ENCODE measurements around the gene NCKAP5. TPM values are rescaled to one million over a fixed set of nuclear protein-coding genes. Genes with fewer than 3 reads are reported as not detected.
A peak's percentile ranks its signal among the peaks of the same experiment; 100 is the strongest.

The NCKAP5 gene
- total and polyA plus RNA-seq, 11 donors = 0.51 to 10.5 (median 5.2) TPM

DNA sequence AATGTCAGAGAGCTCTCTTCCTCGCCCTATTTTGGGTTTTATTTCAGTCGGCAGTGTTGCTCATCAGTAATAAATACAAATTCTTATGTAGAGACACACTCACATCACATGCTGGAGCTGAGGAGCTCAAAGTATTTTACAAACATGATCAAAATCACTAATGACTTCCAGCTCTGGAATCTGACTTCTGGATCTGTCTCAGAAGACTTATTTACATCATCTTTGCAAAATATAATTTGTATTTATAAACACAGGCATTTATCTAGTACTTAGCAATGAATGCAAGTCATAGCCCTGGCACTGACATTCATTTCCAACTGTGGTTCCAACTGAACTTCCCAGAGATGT is 327.1 kb downstream of the NCKAP5 start:
- Histone ChIP-seq H3K36me3 (no peaks in the 10 kb centered on the region), H3K4me1 (peaks cover 0 to 16% (median 2%) of the 10 kb centered on the region in 12 donors), H3K27me3 (no peaks in the 10 kb centered on the region), H3K9me3 (no peaks in the 10 kb centered on the region), H3K4me3 (peak overlapping the region in 8 of 12 donors; percentile 8 to 35 (median 18)), H3K27ac (no peak overlapping the region)
- DNase-seq (no peak), ATAC-seq (no peak)
- TF ChIP-seq POLR2A (IDR thresholded peaks at IDR 0.05) = no peak
- TF ChIP-seq, protein P1, sequence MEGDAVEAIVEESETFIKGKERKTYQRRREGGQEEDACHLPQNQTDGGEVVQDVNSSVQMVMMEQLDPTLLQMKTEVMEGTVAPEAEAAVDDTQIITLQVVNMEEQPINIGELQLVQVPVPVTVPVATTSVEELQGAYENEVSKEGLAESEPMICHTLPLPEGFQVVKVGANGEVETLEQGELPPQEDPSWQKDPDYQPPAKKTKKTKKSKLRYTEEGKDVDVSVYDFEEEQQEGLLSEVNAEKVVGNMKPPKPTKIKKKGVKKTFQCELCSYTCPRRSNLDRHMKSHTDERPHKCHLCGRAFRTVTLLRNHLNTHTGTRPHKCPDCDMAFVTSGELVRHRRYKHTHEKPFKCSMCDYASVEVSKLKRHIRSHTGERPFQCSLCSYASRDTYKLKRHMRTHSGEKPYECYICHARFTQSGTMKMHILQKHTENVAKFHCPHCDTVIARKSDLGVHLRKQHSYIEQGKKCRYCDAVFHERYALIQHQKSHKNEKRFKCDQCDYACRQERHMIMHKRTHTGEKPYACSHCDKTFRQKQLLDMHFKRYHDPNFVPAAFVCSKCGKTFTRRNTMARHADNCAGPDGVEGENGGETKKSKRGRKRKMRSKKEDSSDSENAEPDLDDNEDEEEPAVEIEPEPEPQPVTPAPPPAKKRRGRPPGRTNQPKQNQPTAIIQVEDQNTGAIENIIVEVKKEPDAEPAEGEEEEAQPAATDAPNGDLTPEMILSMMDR (IDR thresholded peaks at IDR 0.05) = no peak
- WGBS, 4 donors = 33 to 63% (median 41%) methylated on average over 2 of the region's 2 CpGs
- intact Hi-C loops (cut with DNase I) = no loop called here

DNA sequence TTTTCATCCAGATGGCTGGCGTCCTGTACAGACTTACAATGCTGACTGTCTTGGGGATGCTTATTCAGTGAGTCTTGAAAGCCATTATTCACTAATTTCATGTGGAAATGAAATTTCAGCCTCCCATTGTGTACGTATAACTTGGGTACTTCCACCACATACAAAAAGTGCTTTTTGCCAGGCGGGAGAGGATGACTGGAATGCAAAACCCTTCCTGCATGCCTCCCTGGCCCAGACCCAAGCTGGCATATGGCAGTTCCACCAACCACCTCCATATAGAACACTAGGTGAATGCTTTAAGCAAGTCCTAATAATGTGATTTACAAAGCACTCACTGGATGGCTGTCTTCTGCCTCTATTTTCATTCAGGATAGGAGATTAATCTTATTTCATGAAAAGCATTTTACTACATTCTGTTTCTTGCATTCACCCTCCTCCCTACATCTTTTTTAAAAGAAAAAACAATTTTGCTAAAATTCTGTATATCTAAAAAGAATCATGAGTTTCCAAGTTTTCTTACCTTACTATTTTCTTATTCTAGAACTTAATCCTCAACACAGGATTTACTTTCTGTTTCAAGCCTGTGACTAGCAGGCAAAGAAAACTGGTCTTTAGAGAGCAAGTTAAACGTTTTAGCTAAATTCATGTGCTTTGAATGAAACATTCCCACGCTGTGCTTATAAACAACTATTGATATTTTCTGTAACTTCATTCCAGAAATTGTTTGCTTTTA is 327.6 kb downstream of the NCKAP5 start:
- TF ChIP-seq, protein P1 (IDR thresholded peaks at IDR 0.05) = no peak
- no peak for TF ChIP-seq POLR2A (IDR thresholded peaks at IDR 0.05)

DNA sequence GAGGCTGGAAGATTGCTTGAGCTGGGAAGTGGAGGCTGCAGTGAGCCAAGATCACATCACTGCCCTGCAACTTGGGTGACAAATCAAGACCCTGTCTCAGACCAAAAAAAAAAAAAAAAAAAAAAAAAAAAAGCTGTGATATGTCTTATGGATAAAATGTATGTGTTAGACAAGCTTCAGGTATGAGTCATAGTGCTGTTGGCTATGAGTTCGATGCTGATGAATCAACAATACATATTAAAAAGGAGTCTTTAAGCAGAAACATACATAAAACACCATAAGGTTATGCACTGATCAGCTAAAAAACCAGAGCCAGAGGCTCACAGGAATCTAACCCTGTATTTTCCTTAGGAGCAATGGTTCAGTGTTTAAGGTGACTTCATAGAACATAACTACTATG is 332.3 kb downstream of the NCKAP5 start:
- no peaks in the 10 kb centered on the region for H3K36me3 ChIP-seq
- 80 to 97% (median 96%) methylated on average over 1 of the region's 1 CpG for WGBS, 4 donors
- TF ChIP-seq POLR2A (IDR thresholded peaks at IDR 0.05) = no peak
- TF ChIP-seq, protein P1 (IDR thresholded peaks at IDR 0.05) = no peak
- ATAC-seq (no peak), DNase-seq (no peak)
- no peak overlapping the region for H3K4me3 ChIP-seq
- intact Hi-C loops (cut with DNase I) = no loop called here
- no peak overlapping the region for H3K27ac ChIP-seq
- no peaks in the 10 kb centered on the region for H3K27me3 ChIP-seq
- no peaks in the 10 kb centered on the region for H3K9me3 ChIP-seq
- peaks cover 0 to 21% (median 3%) of the 10 kb centered on the region in 12 donors for H3K4me1 ChIP-seq

More for the DNA sequence above, 327.6 kb downstream of the NCKAP5 start:
- no peak overlapping the region for H3K27ac ChIP-seq
- no peaks in the 10 kb centered on the region for H3K27me3 ChIP-seq
- peaks cover 0 to 16% (median 2%) of the 10 kb centered on the region in 12 donors for H3K4me1 ChIP-seq
- H3K36me3 ChIP-seq = no peaks in the 10 kb centered on the region
- ATAC-seq (no peak), DNase-seq (no peak)
- peak overlapping the region in 8 of 12 donors; percentile 8 to 35 (median 18) for H3K4me3 ChIP-seq
- intact Hi-C loops (cut with DNase I) = no loop called here
- WGBS, 4 donors = 55 to 72% (median 62%) methylated on average over 5 of the region's 5 CpGs
- no peaks in the 10 kb centered on the region for H3K9me3 ChIP-seq

DNA sequence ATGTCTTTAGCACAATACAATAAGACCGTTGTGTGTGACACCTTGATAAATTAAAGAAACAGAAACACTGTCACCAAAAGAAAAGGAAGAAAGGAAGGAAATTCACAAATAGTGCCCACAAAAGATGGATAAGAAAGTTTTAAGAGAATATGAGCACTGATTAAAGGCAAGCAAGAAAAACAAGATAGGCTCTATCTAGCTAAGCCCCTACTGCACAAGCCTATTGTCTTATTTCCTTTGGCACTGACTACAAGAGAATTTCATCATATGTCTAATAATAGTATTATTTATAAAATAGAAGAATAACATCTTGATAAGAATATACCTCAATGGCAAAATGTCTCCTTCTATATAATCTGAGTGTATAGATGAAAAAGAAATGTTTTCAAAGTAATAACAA is 335.7 kb downstream of the NCKAP5 start:
- no peak for ATAC-seq
- Histone ChIP-seq H3K27me3 (no peaks in the 10 kb centered on the region), H3K4me1 (peaks cover 0 to 18% (median 0%) of the 10 kb centered on the region in 12 donors), H3K4me3 (no peak overlapping the region), H3K36me3 (no peaks in the 10 kb centered on the region), H3K9me3 (peaks cover 0 to 3% (median 0%) of the 10 kb centered on the region in 12 donors), H3K27ac (no peak overlapping the region)
- 33 to 52% (median 41%) methylated on average over 1 of the region's 1 CpG for WGBS, 4 donors
- TF ChIP-seq, protein P1 (IDR thresholded peaks at IDR 0.05) = no peak
- no peak for TF ChIP-seq POLR2A (IDR thresholded peaks at IDR 0.05)
- intact Hi-C loops (cut with DNase I) = no loop called here
- no peak for DNase-seq
